ENCODE measurements around the gene MAP2K5. TPM values are rescaled to one million over a fixed set of nuclear protein-coding genes. Genes with fewer than 3 reads are reported as not detected.

The MAP2K5 gene
- total RNA-seq, 1 donor from 2014 or later = 3.2 TPM

DNA sequence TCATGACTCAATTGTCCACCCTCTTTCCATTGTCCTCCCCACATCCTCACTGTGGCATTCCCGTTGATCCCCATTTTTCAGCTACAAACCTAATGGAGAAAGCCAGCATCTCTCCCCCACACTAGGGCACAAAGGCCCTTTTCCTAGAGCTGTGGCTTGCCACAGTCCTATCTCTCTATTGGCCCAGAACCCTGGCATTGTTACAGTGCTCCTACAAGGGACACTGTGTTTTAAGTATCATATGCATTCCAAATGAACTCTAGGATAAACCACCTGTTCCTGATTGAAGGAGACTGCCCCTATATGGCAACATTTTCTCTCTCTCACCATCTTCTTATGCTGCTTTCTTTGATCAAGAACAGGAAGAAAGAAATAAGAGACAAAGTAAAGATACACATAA lies 213.4 kb downstream of the MAP2K5 start:
- TF ChIP-seq CTCF (conservative IDR thresholded peaks at IDR 0.05; ENCODE audit: low read depth, low read length) = no peak
- H3K4me3 ChIP-seq (ENCODE audit: low read depth, low read length) = no peak overlapping the region

DNA sequence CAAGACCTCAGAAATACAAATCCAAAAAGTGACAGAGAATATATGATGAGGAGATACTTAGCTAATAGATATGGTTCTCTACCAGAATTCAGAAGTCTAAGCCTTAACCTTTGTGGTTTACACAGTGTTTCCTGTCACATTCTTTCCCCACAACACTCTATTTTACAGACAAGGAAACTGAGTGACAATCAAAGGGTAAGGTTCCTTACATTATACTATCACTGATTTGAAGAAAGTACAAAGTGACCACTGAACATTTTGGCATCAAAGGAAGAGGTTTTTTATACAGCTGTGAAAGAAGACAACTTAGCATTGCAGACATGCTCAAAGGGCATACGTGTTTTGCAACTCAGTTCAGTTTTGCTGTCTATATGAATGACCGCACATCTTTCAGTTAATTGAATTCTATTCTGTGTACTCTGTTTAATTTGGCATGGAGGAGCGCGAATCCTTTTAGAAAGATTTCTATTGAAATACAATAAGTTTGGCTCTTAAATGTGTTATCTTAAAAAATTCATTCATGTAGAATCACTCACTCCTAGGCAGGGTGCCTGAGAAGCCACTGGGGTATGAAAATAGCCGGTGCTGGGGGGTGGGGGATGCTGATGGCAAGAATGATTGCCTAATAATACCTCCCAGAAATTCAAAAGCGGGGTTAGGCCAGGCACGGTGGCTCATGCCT lies 216.3 kb downstream of the MAP2K5 start:
- no peak for TF ChIP-seq CTCF (conservative IDR thresholded peaks at IDR 0.05; ENCODE audit: low read depth, low read length)
- no peak overlapping the region for H3K4me3 ChIP-seq (ENCODE audit: low read depth, low read length)
- no peak for DNase-seq (ENCODE audit: low read depth)

More for the DNA sequence above, 213.4 kb downstream of the MAP2K5 start:
- DNase-seq (ENCODE audit: low read depth) = no peak

DNA sequence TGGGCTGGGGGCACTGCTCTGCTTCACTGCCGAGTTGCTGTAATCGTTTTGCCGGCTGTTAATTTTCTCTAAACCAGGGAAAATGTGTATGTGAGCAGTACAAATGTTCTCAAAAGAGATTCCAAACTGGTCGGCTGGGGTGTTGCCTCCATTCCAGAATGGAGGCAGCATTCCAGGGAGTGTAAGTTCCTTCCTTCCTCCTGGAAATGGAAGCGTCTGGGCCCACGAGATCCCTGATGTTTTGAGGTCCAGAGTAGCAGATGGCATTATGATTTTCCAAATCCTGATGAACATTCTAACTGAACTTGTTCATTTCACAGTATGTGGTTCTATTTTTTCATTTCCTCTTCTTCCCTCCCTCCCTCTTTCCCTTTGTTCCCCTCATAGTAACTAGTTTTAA lies 218.4 kb downstream of the MAP2K5 start:
- DNase-seq (ENCODE audit: low read depth) = no peak
- H3K4me3 ChIP-seq (ENCODE audit: low read depth, low read length) = no peak overlapping the region
- TF ChIP-seq CTCF (conservative IDR thresholded peaks at IDR 0.05; ENCODE audit: low read depth, low read length) = no peak

DNA sequence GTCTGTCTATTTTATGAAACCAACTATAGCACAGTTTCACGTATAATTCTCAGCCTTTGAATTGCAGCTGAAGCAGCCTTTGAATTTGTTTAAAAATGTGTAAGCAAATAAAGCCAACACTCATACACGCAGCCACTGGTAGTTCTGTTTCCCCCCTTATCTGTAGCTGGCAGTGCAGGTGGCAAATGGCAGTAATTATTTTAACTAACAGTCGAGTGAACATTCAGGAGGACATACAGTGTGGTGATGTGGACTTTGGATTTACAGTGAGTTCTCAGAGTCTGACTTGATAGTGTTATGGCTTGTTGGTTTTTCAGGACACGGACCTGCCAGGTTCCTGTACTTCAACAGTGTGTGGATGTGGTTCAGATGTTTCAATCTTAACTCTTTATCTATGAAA lies 218.8 kb downstream of the MAP2K5 start:
- DNase-seq (ENCODE audit: low read depth) = no peak
- no peak for TF ChIP-seq CTCF (conservative IDR thresholded peaks at IDR 0.05; ENCODE audit: low read depth, low read length)

GRCh38 chr15:67762610-67763368 lies 220.3 kb downstream of the MAP2K5 start:
- DNase-seq (ENCODE audit: low read depth) = no peak
- no peak for TF ChIP-seq CTCF (conservative IDR thresholded peaks at IDR 0.05; ENCODE audit: low read depth, low read length)
- H3K4me3 ChIP-seq (ENCODE audit: low read depth, low read length) = no peak overlapping the region

More for the DNA sequence above, 218.8 kb downstream of the MAP2K5 start:
- H3K4me3 ChIP-seq (ENCODE audit: low read depth, low read length) = no peak overlapping the region

GRCh38 chr15:67765701-67766100 lies 223.2 kb downstream of the MAP2K5 start:
- no peak overlapping the region for H3K4me3 ChIP-seq (ENCODE audit: low read depth, low read length)
- TF ChIP-seq CTCF (conservative IDR thresholded peaks at IDR 0.05; ENCODE audit: low read depth, low read length) = no peak
- DNase-seq (ENCODE audit: low read depth) = no peak

All from epithelial cell of proximal tubule (primary cell).